Subcutaneous adipose tissue (tissue), 4 donors: Measurements from ENCODE around the gene NCKAP5L. TPM values are rescaled to one million over a fixed set of nuclear protein-coding genes. Genes with fewer than 3 reads are reported as not detected.

Experiments
- CTCF ChIP-seq: fragments of 450-650 bp; IDR thresholded peaks from one replicate; pipeline ENCODE4 v1.5.1; 2016; ENCODE audit warnings: low read depth, mild to moderate bottlenecking, control low read depth, antibody characterized with exemption, moderate library complexity
- total RNA-seq, 4 donors: library from RNA; depleted of rRNA; stranded (reverse); fragments of >200 nt; gene quantifications; one replicate each; pipeline ENCODE4 v1.1.0, GENCODE V29; 2016

Gene NCKAP5L
- total RNA-seq, 4 donors from 2014 or later = 9.1 to 23.9 (median 13.0) TPM

GRCh38 chr12:49763006-49763591, 65.1 kb downstream of the NCKAP5L start:
- TF ChIP-seq CTCF = no peak

GRCh38 chr12:49762468-49762847, 65.8 kb downstream of the NCKAP5L start:
- TF ChIP-seq CTCF = no peak

- no peak for TF ChIP-seq CTCF
Measured at GRCh38 chr12:49761677-49762467, 66.3 kb downstream of the NCKAP5L start.

- no peak for TF ChIP-seq CTCF
Measured at GRCh38 chr12:49750996-49751393, 77.2 kb downstream of the NCKAP5L start.

GRCh38 chr12:49750027-49750995, 77.9 kb downstream of the NCKAP5L start:
- no peak for TF ChIP-seq CTCF

- TF ChIP-seq CTCF = no peak
Measured at GRCh38 chr12:49748800-49749199, 79.4 kb downstream of the NCKAP5L start.

- no peak for TF ChIP-seq CTCF
Measured at GRCh38 chr12:49748306-49748705, 79.9 kb downstream of the NCKAP5L start.
